ENCODE measurements around the gene ENTPD5.

DNA sequence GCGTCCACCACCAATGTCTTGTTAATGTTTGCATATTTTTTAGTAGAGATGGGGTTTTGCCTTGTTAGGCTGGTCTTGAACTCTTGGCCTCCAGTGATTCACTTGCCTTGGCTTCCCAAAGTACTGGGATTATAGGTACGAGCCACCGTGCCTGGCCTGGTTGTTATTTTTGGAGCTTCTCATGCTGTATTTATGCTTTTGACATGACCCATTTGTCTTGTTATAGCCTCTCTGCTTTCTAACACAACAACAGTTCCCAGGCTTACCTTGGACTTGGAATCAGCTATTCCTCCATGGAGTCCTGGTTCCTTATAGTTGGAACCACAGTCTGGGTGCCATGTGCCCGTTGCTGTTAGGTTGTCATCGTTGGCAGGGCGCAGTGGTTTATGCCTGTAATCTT lies 102.8 kb downstream of the ENTPD5 start:
- TF ChIP-seq, protein P1, sequence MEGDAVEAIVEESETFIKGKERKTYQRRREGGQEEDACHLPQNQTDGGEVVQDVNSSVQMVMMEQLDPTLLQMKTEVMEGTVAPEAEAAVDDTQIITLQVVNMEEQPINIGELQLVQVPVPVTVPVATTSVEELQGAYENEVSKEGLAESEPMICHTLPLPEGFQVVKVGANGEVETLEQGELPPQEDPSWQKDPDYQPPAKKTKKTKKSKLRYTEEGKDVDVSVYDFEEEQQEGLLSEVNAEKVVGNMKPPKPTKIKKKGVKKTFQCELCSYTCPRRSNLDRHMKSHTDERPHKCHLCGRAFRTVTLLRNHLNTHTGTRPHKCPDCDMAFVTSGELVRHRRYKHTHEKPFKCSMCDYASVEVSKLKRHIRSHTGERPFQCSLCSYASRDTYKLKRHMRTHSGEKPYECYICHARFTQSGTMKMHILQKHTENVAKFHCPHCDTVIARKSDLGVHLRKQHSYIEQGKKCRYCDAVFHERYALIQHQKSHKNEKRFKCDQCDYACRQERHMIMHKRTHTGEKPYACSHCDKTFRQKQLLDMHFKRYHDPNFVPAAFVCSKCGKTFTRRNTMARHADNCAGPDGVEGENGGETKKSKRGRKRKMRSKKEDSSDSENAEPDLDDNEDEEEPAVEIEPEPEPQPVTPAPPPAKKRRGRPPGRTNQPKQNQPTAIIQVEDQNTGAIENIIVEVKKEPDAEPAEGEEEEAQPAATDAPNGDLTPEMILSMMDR (IDR thresholded peaks at IDR 0.05), result no peak
- TF ChIP-seq ZFX (IDR thresholded peaks at IDR 0.05; ENCODE audit: borderline replicate concordance), result no peak

Data from 22Rv1 (cell line).